IPS-18c (cell line): Measurements from ENCODE around the gene KMT2B.

Experiments used
- H3K4me3 ChIP-seq: 2 replicates; pipeline ENCODE4 v1.7.0; 2013; ENCODE audit warnings: low read depth, mild to moderate bottlenecking, low read length, moderate library complexity; ENCODE audit not compliant: insufficient read depth
- H3K9me3 ChIP-seq: one replicate; pipeline ENCODE4 v1.6.1; 2013; ENCODE audit warnings: mild to moderate bottlenecking, low read length, moderate library complexity; ENCODE audit not compliant: control insufficient read depth, insufficient read depth

Gene KMT2B

DNA sequence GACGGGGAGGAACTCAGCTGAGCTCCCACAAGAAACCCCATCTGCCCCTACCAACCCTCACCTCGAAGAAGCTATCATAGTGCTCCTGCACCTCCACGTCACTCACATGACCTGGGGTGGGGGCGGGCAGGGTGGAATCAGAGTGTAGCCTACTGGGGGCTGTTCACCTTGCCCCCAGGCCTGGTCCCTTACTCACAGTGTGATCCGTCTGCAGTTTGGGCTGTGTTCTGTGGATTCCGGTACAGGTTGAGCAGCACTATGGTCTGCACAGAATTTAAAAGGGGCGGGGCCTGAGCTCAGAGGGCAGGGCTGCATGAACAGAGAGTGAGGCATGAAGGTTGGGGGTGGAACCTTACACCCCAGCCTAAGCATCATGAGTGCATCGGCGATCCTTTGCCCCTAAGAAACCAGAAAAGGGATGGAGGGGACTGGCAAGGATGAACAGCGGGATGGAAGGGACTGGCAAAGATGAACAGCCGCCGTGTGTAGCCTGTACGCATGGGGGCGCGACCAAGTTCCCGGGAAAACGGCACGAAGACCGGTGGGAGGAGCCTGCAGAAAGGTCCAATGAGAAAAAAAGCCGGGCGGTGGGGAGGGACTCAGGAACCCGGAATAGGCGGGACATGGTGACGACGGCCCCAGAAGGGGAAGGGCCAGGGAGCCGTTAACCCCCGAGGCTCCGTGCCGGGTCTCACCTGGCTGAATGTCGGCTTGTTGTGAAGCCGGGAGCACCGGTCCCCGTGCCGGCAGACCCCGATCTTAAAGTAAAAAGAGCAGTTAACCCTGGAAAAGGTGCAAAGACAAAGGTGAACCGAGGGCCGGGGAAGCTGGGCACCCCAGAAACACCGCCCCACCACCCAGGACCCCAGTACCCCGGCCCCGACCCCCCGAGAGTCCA is 26.9 kb downstream of the KMT2B start:
- Histone ChIP-seq H3K9me3 (no peaks in the 10 kb centered on the region), H3K4me3 (peak overlapping the region; percentile 78)

- H3K9me3 ChIP-seq, result no peaks in the 10 kb centered on the region
- peak within 1 kb of the TSS; percentile 92 for H3K4me3 ChIP-seq
Measured at GRCh38 chr19:35745328-35746086, 27.7 kb downstream of the KMT2B start, which contains the start of the genes PSENEN and U2AF1L4. Gene PSENEN, plus strand, starts transcription at chr19:35745651. Its CDS starts 280 bp downstream, at chr19:35745931. Gene U2AF1L4, minus strand, starts transcription at chr19:35745418. Its CDS starts 27 bp downstream, at chr19:35745391.

DNA sequence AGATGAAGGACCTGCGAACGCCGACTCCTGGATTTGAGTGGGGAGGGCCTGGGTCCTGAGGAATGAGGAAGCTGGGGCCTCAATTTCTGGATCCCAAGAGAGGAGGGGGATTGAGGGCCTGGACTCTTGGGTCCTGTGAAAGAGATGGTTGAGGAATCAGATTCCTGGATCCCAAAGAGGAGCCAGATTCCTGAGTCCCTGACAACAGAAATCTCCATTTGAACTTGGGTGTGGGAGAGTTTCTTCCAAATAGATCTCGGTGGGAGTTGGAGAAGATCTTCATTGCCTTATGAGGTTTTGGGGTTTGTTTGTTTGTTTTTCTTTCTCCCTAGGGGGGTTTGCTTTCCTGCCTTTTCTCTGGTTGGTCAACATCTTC is 28.3 kb downstream of the KMT2B start:
- peak overlapping the region; percentile 92 for H3K4me3 ChIP-seq
- H3K9me3 ChIP-seq, result no peaks in the 10 kb centered on the region

- no peaks in the 10 kb centered on the region for H3K9me3 ChIP-seq
- peak overlapping the region; percentile 92 for H3K4me3 ChIP-seq
Measured at GRCh38 chr19:35746531-35746930, 28.7 kb downstream of the KMT2B start.

GRCh38 chr19:35748106-35749020 is 30.6 kb downstream of the KMT2B start, which contains the start of gene LIN37:
Gene LIN37, plus strand, starts transcription at chr19:35748576. Its CDS starts 149 bp downstream, at chr19:35748725.
- Histone ChIP-seq H3K4me3 (peak within 1 kb of the TSS; percentile 78), H3K9me3 (no peaks in the 10 kb centered on the region)

- Histone ChIP-seq H3K4me3 (no peak overlapping the region), H3K9me3 (no peaks in the 10 kb centered on the region)
Measured at GRCh38 chr19:35750167-35750566, 32.4 kb downstream of the KMT2B start.

DNA sequence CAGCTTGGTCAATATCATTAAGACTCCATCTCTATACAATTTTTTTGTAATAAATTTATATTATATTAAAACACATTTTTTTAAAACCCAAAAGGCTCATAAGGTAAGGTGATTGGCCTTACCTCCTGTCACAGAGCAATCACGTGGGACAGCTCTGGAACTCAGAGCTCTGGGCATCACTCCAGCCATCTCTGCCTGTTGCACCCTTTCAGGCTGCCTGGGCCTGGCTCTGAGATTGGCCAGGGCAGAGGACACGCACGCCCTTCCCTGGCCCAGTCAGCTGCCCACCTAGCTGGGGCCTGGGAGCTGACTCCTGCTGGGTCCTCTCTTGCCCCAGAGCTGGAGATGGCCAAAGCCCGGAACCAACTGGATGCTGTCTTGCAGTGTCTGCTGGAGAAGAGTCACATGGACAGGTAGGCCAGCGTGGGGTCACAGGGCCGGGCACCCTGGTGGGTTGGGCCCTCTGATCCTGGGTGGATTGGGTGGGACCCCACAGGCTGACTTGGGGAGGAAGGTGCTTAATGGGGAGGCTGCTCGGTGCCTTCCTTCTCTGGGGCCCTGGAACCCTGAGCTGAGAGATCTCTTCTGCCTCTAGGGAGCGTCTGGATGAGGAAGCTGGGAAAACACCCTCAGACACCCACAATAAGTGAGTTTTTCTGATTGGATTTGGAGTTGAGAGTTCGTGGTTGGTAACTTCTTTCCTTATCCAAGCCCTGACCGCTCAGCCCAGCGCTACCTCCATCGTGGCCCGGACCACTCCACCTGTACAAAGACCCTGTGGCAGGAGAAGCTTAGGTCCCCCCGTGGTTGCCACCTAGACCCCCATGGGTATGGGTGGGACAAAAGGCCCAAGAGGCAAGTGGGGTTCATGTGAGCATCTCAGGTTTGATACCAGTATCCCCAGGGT is 34.3 kb downstream of the KMT2B start:
- Histone ChIP-seq H3K9me3 (no peaks in the 10 kb centered on the region), H3K4me3 (no peak overlapping the region)

GRCh38 chr19:35752746-35753350 is 35.0 kb downstream of the KMT2B start:
- no peak overlapping the region for H3K4me3 ChIP-seq
- H3K9me3 ChIP-seq, result no peaks in the 10 kb centered on the region

DNA sequence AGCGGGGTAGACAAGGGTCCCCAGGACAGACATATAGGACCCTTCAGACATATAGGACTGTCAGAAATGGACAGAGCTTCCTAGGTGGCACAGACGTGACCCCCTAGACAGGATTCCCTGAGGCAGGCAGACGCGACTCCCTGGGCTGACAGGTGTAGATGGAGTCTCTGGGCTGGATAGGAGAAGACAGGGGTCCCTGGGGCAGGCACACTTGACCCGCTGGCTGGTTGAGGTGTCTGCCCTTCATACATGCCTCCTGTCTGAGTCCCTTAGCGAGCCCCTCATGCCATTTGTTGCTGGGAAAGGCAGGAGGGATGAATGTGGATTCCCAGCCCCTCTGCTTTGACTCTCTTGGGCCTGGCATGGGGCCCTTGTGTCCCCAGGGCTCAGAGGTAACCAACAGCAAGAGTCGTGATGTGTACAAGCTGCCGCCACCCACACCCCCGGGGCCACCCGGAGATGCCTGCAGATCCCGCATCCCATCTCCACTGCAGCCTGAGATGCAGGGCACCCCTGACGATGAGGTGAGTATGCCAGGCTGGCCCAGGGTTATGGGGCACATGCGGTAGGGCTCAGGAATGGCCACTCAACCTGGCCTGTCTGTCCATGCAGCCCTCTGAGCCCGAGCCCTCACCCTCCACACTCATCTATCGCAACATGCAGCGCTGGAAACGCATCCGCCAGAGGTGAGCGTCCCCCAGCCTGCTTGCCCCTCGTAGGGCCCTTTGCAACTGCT is 36.0 kb downstream of the KMT2B start:
- no peaks in the 10 kb centered on the region for H3K9me3 ChIP-seq
- H3K4me3 ChIP-seq, result no peak overlapping the region

- Histone ChIP-seq H3K9me3 (no peaks in the 10 kb centered on the region), H3K4me3 (no peak overlapping the region)
Measured at GRCh38 chr19:35754370-35755130, 36.7 kb downstream of the KMT2B start.

- Histone ChIP-seq H3K9me3 (no peaks in the 10 kb centered on the region), H3K4me3 (peak overlapping the region; percentile 55)
Measured at GRCh38 chr19:35755131-35755549, 37.3 kb downstream of the KMT2B start.

DNA sequence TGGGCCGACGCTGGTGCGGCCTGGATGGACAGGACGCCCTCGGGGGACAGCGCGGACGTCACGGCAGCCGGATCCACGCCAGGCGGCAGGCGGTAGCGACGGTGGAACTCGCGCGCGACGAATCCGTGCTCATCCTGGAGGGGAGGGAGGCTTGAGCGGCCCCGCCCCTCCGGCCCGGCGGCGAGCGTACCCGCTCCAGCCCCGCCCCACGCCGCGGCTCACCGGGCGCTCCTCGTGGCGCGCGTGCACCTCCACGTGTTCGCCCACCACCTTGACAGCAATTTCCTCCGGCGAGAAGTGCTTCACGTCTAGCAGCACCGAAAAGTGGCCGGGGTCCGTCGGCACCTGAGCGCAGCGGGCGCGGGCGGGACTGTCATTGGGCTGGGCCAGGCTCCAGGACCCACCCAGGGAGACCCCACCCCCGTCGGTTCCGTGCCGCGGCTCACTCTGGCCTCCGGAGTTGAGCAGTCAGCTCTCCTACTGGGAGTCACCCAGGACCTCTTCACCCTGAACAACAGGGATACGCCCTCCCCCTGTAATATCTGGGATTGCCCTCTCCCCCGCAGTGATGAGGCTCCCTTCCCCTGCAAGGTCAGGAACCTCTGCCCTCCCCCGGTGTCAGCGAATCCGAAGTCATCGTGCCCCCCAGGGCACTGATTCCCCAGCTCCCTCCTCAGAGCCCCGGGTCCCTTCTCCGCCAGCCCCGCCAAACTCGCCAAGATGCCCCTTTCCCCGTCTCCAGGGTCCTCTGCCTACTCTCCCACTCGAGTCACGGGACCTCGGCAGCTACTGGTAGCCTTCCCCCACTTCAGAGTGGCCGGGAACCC is 38.0 kb downstream of the KMT2B start:
- Histone ChIP-seq H3K4me3 (peak overlapping the region; percentile 55), H3K9me3 (no peaks in the 10 kb centered on the region)

GRCh38 chr19:35756377-35757230 is 38.8 kb downstream of the KMT2B start, which contains the start of gene HSPB6:
Gene HSPB6, minus strand, starts transcription at chr19:35757029. Its CDS starts 21 bp downstream, at chr19:35757008.
- no peaks in the 10 kb centered on the region for H3K9me3 ChIP-seq

More at GRCh38 chr19:35756377-35757230, 38.8 kb downstream of the KMT2B start, which contains the start of gene HSPB6:
- peak within 1 kb of the TSS; percentile 100 for H3K4me3 ChIP-seq
